SK-N-SH treated with all-trans-retinoic acid at 6 μM for 48 hours (cell line): ENCODE measurements around the gene ACOT7.

Experiments
- OSR1 ChIP-seq: fragments of 250-450 bp; sonication (Bioruptor Pico); IDR thresholded peaks from 2 replicates; pipeline ENCODE4 v1.8.0; 2022; ENCODE audit warnings: moderate library complexity, mild to moderate bottlenecking, inconsistent platforms
- TCF4 ChIP-seq: fragments of 250-450 bp; sonication (Bioruptor Pico); IDR thresholded peaks from 2 replicates; pipeline ENCODE4 v1.8.0; 2021; ENCODE audit warnings: mild to moderate bottlenecking, moderate library complexity, borderline replicate concordance
- ZFP3 ChIP-seq: fragments of 250-450 bp; sonication (Bioruptor Pico); IDR thresholded peaks from 2 replicates; pipeline ENCODE4 v1.5.0; 2020; ENCODE audit warnings: mild to moderate bottlenecking, moderate library complexity
- ZNF8 ChIP-seq: fragments of 450-650 bp; formaldehyde crosslinking; IDR thresholded peaks from 2 replicates; pipeline ENCODE4 v1.5.0; 2020; ENCODE audit warnings: mild to moderate bottlenecking, moderate library complexity
- TF ChIP-seq, protein P1 (sequence below): fragments of 250-450 bp; sonication (Bioruptor Pico); IDR thresholded peaks from 2 replicates; pipeline ENCODE4 v1.5.0; 2020; ENCODE audit warnings: mild to moderate bottlenecking, moderate library complexity

DNA sequence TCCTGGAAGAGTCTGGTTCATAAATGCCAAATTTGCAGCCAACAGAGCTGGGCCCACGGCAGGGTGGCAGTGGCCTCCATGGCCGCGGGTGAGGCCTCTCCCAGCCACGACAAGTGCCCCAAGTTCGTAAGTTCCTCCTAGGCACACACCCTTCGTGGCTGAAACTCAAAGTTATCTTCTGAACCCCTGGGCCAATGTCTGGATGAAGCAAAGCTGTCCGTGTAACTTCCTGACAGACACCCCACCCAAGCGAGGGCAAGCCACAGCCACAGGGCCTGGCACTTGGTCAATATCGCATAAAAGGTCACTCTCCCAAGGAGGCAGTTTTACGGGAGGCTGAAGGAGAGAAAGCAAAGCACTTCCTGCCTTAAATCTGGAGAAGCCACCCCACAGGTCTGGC lies 104.9 kb downstream of the ACOT7 start:
- no peak for TF ChIP-seq TCF4
- TF ChIP-seq ZFP3 (CRISPR knock-in tag) = no peak
- TF ChIP-seq ZNF8 = no peak
- TF ChIP-seq, protein P1, sequence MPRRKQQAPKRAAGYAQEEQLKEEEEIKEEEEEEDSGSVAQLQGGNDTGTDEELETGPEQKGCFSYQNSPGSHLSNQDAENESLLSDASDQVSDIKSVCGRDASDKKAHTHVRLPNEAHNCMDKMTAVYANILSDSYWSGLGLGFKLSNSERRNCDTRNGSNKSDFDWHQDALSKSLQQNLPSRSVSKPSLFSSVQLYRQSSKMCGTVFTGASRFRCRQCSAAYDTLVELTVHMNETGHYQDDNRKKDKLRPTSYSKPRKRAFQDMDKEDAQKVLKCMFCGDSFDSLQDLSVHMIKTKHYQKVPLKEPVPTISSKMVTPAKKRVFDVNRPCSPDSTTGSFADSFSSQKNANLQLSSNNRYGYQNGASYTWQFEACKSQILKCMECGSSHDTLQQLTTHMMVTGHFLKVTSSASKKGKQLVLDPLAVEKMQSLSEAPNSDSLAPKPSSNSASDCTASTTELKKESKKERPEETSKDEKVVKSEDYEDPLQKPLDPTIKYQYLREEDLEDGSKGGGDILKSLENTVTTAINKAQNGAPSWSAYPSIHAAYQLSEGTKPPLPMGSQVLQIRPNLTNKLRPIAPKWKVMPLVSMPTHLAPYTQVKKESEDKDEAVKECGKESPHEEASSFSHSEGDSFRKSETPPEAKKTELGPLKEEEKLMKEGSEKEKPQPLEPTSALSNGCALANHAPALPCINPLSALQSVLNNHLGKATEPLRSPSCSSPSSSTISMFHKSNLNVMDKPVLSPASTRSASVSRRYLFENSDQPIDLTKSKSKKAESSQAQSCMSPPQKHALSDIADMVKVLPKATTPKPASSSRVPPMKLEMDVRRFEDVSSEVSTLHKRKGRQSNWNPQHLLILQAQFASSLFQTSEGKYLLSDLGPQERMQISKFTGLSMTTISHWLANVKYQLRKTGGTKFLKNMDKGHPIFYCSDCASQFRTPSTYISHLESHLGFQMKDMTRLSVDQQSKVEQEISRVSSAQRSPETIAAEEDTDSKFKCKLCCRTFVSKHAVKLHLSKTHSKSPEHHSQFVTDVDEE (CRISPR knock-in tag) = no peak
- TF ChIP-seq OSR1 = no peak
